Tibial nerve (tissue), 4 donors: ENCODE results near the gene HYAL2. TPM values are rescaled to one million over a fixed set of nuclear protein-coding genes. Genes with fewer than 3 reads are reported as not detected.

Source experiments
- DNase-seq, 2 donors: peaks; one replicate each; pipeline ENCODE4 v3.0.0-alpha.2; 2019; ENCODE audit warnings: low spot score in 2 of 2
- H3K27ac ChIP-seq, 4 donors: fragments of 200-600 bp; sonication (generic) in 3 of 4; one replicate each; pipeline ENCODE4 v1.5.1; 2017 to 2019; ENCODE audit warnings: mild to moderate bottlenecking in 1 of 4
- H3K27me3 ChIP-seq, 2 donors: fragments of 200-600 bp; sonication (generic) in 1 of 2; one replicate each; pipeline versions ENCODE4 v1.5.1 to v1.6.0; 2017 to 2019
- H3K36me3 ChIP-seq, 3 donors: fragments of 200-600 bp; sonication (generic); one replicate each; pipeline ENCODE4 v1.5.1; 2018 to 2019
- H3K4me1 ChIP-seq, 4 donors: fragments of 200-600 bp; sonication (generic) in 3 of 4; one replicate each; pipeline ENCODE4 v1.5.1; 2017 to 2019
- H3K4me3 ChIP-seq, 4 donors: fragments of 200-600 bp; sonication (generic) in 3 of 4; one replicate each; pipeline ENCODE4 v1.5.1; 2017 to 2019; ENCODE audit warnings: mild to moderate bottlenecking in 1 of 4, moderate library complexity in 1 of 4
- H3K9me3 ChIP-seq, 4 donors: fragments of 200-600 bp; sonication (generic) in 3 of 4; one replicate each; pipeline ENCODE4 v1.5.1; 2017 to 2019
- EP300 ChIP-seq, 2 donors: sonication (generic); formaldehyde crosslinking; IDR thresholded peaks; one replicate each; pipeline ENCODE4 v1.6.1; 2017; ENCODE audit warnings: antibody characterized with exemption in 2 of 2, mild to moderate bottlenecking in 1 of 2
- POLR2A ChIP-seq, 2 donors: fragments of 450-650 bp; IDR thresholded peaks; one replicate each; pipeline ENCODE4 v1.6.1; 2017; ENCODE audit warnings: antibody characterized with exemption in 2 of 2, mild to moderate bottlenecking in 2 of 2, moderate library complexity in 2 of 2
- WGBS, 2 donors: methylation state at CpG; one replicate each; pipeline ENCODE4 v1.1.5; 2018; 5-methylcytosine and 5-hydroxymethylcytosine counted together
- total RNA-seq, 4 donors: library from RNA; depleted of rRNA; stranded (reverse); fragments of >200 nt; gene quantifications; one replicate each; pipeline ENCODE4 v1.1.0, GENCODE V29; 2016
- TF ChIP-seq, protein P1 (sequence below), 5 experiments: fragments of 200-600 bp in 3 of 5; fragments of 450-650 bp in 2 of 5; sonication (generic) in 3 of 5; IDR thresholded peaks; one replicate each; pipeline ENCODE4 v1.5.1; 2016 to 2019; ENCODE audit warnings: antibody characterized with exemption in 5 of 5, mild to moderate bottlenecking in 3 of 5, moderate library complexity in 2 of 5

Gene HYAL2
- total RNA-seq, 4 donors from 2014 or later, result 86.9 to 169 (median 129) TPM

DNA sequence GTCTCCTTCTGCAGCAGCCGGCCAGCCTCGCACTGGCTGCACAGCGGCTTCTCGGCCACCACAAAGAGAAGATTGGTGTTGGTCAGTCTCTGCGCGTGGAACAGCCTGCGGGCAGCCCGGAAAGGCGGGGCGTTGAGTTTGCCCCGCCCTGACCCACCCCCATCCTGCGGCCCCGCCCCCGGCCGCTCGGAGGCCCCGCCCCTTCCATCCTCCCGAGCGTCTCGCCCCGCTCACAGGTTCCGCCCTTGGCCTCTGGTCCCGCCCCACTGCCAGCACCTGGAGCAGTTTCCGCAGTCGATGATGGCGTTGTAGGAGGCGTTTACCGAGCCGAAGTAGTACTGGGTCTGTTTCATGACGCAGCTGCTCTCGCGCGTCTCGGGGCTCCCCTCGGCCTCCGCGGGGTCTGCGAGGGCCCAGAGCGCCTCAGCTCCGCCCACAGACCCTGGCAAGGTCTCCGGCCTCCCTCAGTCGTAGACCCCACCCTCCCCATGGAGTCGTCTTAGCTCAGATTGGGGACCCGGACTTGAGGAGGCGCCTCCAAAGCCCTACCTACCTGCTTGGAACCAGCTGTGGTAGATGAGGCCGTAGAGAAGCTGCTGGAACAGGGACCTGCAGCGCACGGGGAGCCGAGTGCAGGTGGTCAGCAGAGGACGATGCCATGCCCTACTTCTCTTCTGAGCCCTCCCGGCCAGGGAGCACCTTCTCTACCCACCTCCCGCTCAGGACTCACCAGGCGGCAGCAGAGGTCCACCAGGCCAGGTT lies 42.7 kb upstream of the HYAL2 start:
- Histone ChIP-seq H3K9me3 (no peaks in the 10 kb centered on the region), H3K27ac (peak overlapping the region; percentile 38 to 76 (median 65)), H3K4me3 (peak overlapping the region; percentile 42 to 67 (median 64)), H3K27me3 (no peaks in the 10 kb centered on the region), H3K4me1 (peaks cover 0 to 19% (median 13%) of the 10 kb centered on the region in 4 donors), H3K36me3 (no peaks in the 10 kb centered on the region)
- peak in 1 of 2 donors; percentile 39 for TF ChIP-seq EP300 (IDR thresholded peaks at IDR 0.05)
- TF ChIP-seq POLR2A (IDR thresholded peaks at IDR 0.05), result peak in 1 of 2 donors; percentile 27
- TF ChIP-seq, protein P1, sequence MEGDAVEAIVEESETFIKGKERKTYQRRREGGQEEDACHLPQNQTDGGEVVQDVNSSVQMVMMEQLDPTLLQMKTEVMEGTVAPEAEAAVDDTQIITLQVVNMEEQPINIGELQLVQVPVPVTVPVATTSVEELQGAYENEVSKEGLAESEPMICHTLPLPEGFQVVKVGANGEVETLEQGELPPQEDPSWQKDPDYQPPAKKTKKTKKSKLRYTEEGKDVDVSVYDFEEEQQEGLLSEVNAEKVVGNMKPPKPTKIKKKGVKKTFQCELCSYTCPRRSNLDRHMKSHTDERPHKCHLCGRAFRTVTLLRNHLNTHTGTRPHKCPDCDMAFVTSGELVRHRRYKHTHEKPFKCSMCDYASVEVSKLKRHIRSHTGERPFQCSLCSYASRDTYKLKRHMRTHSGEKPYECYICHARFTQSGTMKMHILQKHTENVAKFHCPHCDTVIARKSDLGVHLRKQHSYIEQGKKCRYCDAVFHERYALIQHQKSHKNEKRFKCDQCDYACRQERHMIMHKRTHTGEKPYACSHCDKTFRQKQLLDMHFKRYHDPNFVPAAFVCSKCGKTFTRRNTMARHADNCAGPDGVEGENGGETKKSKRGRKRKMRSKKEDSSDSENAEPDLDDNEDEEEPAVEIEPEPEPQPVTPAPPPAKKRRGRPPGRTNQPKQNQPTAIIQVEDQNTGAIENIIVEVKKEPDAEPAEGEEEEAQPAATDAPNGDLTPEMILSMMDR (IDR thresholded peaks at IDR 0.05), result no peak
- DNase-seq, result peak; percentile 72 to 75
- WGBS, 2 donors, result 8 to 13% methylated on average over 8 to 43 of the region's 53 CpGs

DNA sequence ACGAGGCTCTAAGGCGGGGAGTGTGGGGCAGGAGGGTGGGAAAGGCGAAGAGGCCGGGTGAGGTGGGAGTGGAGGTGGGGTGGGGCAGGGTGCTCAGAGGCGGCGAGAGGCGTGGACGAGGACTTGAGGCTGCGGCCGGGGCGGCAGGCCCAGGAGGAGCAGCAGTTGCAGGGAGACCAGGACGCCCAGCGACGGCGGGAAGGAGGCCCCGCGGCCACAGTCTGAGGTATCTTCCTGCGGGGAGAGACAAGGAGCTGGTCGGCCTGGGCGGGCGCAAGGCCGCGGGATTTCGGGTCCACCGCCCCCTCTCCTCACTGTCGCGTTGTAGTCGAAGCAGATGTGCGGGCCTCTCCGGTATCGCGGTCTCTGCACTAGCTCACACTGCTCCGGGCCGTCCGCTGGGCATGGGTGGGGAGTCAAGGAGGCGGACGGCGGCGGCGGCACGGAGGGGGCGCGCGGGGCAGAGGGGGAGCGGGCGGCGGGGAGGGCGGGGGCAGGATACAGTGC lies 42.1 kb upstream of the HYAL2 start:
- Histone ChIP-seq H3K27me3 (no peaks in the 10 kb centered on the region), H3K27ac (peak overlapping the region; percentile 38 to 68 (median 60)), H3K4me1 (peaks cover 0 to 19% (median 13%) of the 10 kb centered on the region in 4 donors), H3K4me3 (peak overlapping the region; percentile 42 to 67 (median 64)), H3K36me3 (no peaks in the 10 kb centered on the region), H3K9me3 (no peaks in the 10 kb centered on the region)
- 9 to 19% methylated on average over 27 to 30 of the region's 48 CpGs for WGBS, 2 donors
- no peak for DNase-seq
- TF ChIP-seq POLR2A (IDR thresholded peaks at IDR 0.05) (no peak), EP300 (IDR thresholded peaks at IDR 0.05) (no peak)
- TF ChIP-seq, protein P1 (IDR thresholded peaks at IDR 0.05), result no peak

DNA sequence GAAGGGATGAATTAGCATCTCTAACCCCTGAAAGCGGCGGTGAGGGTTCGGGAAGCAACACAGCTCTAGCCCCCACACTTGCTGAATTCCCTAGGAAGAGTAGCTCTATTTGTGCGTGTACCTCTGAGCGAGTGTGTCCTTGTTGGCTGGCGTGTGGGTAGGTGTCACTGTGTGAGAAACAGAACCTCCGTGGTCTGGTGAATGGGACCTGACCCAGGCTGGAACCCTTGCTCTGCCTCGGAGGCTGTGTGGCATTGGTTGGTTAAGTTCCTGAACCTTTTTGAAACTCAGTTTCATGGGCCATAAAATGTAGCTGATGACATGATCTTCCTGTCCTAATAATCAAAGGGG lies 37.2 kb upstream of the HYAL2 start:
- Histone ChIP-seq H3K9me3 (no peaks in the 10 kb centered on the region), H3K27me3 (no peaks in the 10 kb centered on the region), H3K36me3 (peaks cover 0 to 30% (median 6%) of the 10 kb centered on the region in 3 donors), H3K4me1 (peaks cover 8 to 47% (median 40%) of the 10 kb centered on the region in 4 donors), H3K27ac (no peak overlapping the region), H3K4me3 (peak overlapping the region in 3 of 4 donors; percentile 82 to 98 (median 89))
- WGBS, 2 donors, result 13 to 15% methylated on average over 7 to 8 of the region's 8 CpGs
- no peak for DNase-seq
- TF ChIP-seq POLR2A (IDR thresholded peaks at IDR 0.05), result no peak
- TF ChIP-seq, protein P1 (IDR thresholded peaks at IDR 0.05), result no peak
- TF ChIP-seq EP300 (IDR thresholded peaks at IDR 0.05), result no peak

DNA sequence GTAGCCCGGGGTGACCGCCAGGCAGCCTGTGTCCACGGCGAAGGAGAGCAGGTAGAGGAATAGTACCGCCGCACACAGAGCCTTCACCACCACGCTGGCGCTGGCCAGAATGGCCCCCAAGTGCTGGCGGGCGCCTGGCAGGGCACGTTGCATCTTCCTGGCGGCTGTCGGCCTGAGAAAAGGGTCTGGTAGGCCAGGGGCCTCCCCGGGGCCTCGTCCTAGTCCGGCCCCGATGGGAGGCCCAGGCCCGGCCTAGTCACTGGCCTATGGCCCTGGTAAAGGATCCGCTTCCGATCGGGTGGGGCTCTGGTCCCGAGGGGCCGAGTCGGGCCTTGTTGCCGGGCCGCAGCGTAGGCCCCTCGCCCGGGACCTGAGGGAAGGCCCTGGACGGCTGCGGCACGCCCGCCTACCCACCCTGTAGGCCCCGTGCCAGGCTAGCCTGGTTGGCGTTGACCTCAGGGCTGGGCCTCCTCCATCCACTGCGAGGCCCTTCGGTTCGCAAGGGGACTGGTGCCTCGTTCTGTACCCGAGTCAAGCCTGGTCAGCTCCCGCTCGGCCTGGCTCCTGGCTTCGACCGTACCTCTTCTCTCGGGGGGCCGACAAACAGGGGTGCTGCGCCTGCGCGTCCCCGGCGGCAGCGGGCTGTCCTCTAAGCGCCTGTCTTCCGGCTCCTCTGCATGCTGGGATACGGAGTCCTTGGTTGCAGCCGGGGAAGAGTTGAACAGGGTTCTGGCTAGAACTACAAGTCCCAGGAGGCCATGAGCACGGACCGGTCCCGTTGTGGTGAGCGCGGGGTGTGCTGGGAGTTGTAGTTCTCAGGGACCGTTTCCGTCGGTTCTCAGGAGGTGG lies 36.6 kb upstream of the HYAL2 start, which contains the start of gene TMEM115:
Gene TMEM115, minus strand, starts transcription at position 611 of the 849 bp plus-strand sequence. Its CDS starts 458 bp downstream, at position 153.
- WGBS, 2 donors, result 1 to 5% methylated on average over 14 to 50 of the region's 64 CpGs
- H3K9me3 ChIP-seq, result no peaks in the 10 kb centered on the region
- DNase-seq, result peak; percentile 94 to 97

More for the DNA sequence above, 36.6 kb upstream of the HYAL2 start, which contains the start of gene TMEM115:
- H3K4me3 ChIP-seq, result peak within 1 kb of the TSS; percentile 82 to 98 (median 91)
- TF ChIP-seq POLR2A (IDR thresholded peaks at IDR 0.05) (peak in 1 of 2 donors; percentile 73), EP300 (IDR thresholded peaks at IDR 0.05) (peak; percentile 90 to 95)
- TF ChIP-seq, protein P1 (IDR thresholded peaks at IDR 0.05), result peak in 1 of 5 experiments; percentile 43
- H3K27ac ChIP-seq, result peak within 1 kb of the TSS; percentile 69 to 97 (median 94)
- H3K4me1 ChIP-seq, result peaks cover 8 to 46% (median 34%) of the 10 kb centered on the region in 4 donors
- no peaks in the 10 kb centered on the region for H3K27me3 ChIP-seq
- H3K36me3 ChIP-seq, result peaks cover 0 to 36% (median 12%) of the 10 kb centered on the region in 3 donors
